ENCODE data around the gene ZNF609. TPM values are rescaled to one million over a fixed set of nuclear protein-coding genes. Genes with fewer than 3 reads are reported as not detected.
A peak's percentile ranks its signal among the peaks of the same experiment; 100 is the strongest.

The ZNF609 gene
- total and polyA plus RNA-seq, 2 of the 13 experiments (the other 11 are each of a cell fraction or from before 2014, with no cell fraction given): 8.9 to 9.9 TPM

- no peak for TF ChIP-seq ZNF766 (CRISPR knock-in tag; IDR thresholded peaks at IDR 0.05; ENCODE audit: borderline replicate concordance)
- TF ChIP-seq ZNF225 (CRISPR knock-in tag; IDR thresholded peaks at IDR 0.05): no peak
- no peak for TF ChIP-seq ZNF580 (CRISPR knock-in tag; IDR thresholded peaks at IDR 0.05; ENCODE audit: borderline replicate concordance, low read depth)
- no peak for TF ChIP-seq NFYB (CRISPR knock-in tag; IDR thresholded peaks at IDR 0.05)
- TF ChIP-seq RFX5 (IDR thresholded peaks at IDR 0.05; ENCODE audit: low read depth, low read length): no peak
- TF ChIP-seq STAT6 (CRISPR knock-in tag; IDR thresholded peaks at IDR 0.05; ENCODE audit: borderline replicate concordance): no peak
- TF ChIP-seq ZNF749 (CRISPR knock-in tag; IDR thresholded peaks at IDR 0.05; ENCODE audit: borderline replicate concordance): no peak
- no peak for TF ChIP-seq EZH2 (conservative IDR thresholded peaks at IDR 0.05; ENCODE audit: low read depth, low read length)
- TF ChIP-seq KLF6 (CRISPR knock-in tag; IDR thresholded peaks at IDR 0.05): no peak
- TF ChIP-seq ZNF577 (CRISPR knock-in tag; IDR thresholded peaks at IDR 0.05; ENCODE audit: borderline replicate concordance, low read depth): no peak
- no peak for TF ChIP-seq ZNF615 (CRISPR knock-in tag; IDR thresholded peaks at IDR 0.05; ENCODE audit: borderline replicate concordance)
- TF ChIP-seq HOXA7 (CRISPR knock-in tag; IDR thresholded peaks at IDR 0.05): no peak
- TF ChIP-seq WIZ (CRISPR knock-in tag; IDR thresholded peaks at IDR 0.05): no peak
- peak; percentile 76 for TF ChIP-seq PITX1 (CRISPR knock-in tag; IDR thresholded peaks at IDR 0.05)
- no peak for TF ChIP-seq RORA (CRISPR knock-in tag; IDR thresholded peaks at IDR 0.05)
- TF ChIP-seq ZNF333 (CRISPR knock-in tag; IDR thresholded peaks at IDR 0.05; ENCODE audit: borderline replicate concordance): no peak
- no peak for TF ChIP-seq GLI4 (CRISPR knock-in tag; IDR thresholded peaks at IDR 0.05; ENCODE audit: borderline replicate concordance)
- TF ChIP-seq UBTF (CRISPR knock-in tag; IDR thresholded peaks at IDR 0.05): no peak
- no peak for TF ChIP-seq HIC2 (CRISPR knock-in tag; IDR thresholded peaks at IDR 0.05; ENCODE audit: low read depth)
These were observed 271.9 kb downstream of the ZNF609 start (continued) for GRCh38 chr15:64732156-64732860.
